Choroid plexus epithelial cell (primary cell): Measurements from ENCODE around the gene SPG21.

Experiments used
- DNase-seq: peaks from one replicate; pipeline ENCODE4 v3.0.0-alpha.2; 2010; ENCODE audit warnings: low read depth
- H3K4me3 ChIP-seq: 2 replicates; pipeline ENCODE4 v1.5.1; 2011; ENCODE audit warnings: low read depth, mild to moderate bottlenecking, control low read depth, low read length, moderate library complexity
- CTCF ChIP-seq: conservative IDR thresholded peaks from 2 replicates; pipeline ENCODE4 v1.5.1; 2011; ENCODE audit warnings: low read depth, mild to moderate bottlenecking, control low read depth, inconsistent platforms, low read length, moderate library complexity

SPG21 gene

GRCh38 chr15:65032801-65033537 lies 43.3 kb upstream of the SPG21 start:
- no peak overlapping the region for H3K4me3 ChIP-seq
- TF ChIP-seq CTCF = peak; percentile 77
- DNase-seq = peak; percentile 69

- DNase-seq = no peak
- peak overlapping the region; percentile 86 for H3K4me3 ChIP-seq
- no peak for TF ChIP-seq CTCF
Observed at GRCh38 chr15:65029736-65030208, 40.1 kb upstream of the SPG21 start.

GRCh38 chr15:65028921-65029735 lies 39.4 kb upstream of the SPG21 start, which contains the start of gene MTFMT:
MTFMT (minus strand) TSS chr15:65029639; CDS start chr15:65029613, 26 bp downstream.
- peak within 1 kb of the TSS; percentile 86 for H3K4me3 ChIP-seq
- peak; percentile 82 for DNase-seq
- peak; percentile 2 for TF ChIP-seq CTCF

- no peak for DNase-seq
- H3K4me3 ChIP-seq = peak overlapping the region; percentile 86
Observed at GRCh38 chr15:65028338-65028737, 38.6 kb upstream of the SPG21 start.

GRCh38 chr15:65027593-65027992 lies 37.9 kb upstream of the SPG21 start:
- no peak for DNase-seq
- TF ChIP-seq CTCF = no peak
- H3K4me3 ChIP-seq = no peak overlapping the region

More at GRCh38 chr15:65028338-65028737, 38.6 kb upstream of the SPG21 start:
- no peak for TF ChIP-seq CTCF

GRCh38 chr15:65026756-65027155 lies 37.0 kb upstream of the SPG21 start:
- DNase-seq = no peak
- TF ChIP-seq CTCF = no peak
- no peak overlapping the region for H3K4me3 ChIP-seq
